Measurements from ENCODE around the gene SP4. TPM values are rescaled to one million over a fixed set of nuclear protein-coding genes. Genes with fewer than 3 reads are reported as not detected.

SP4 gene
- total and polyA plus RNA-seq, 2 donors (not counting 3 experiments of a cell fraction or from before 2014, with no cell fraction given) = 3.3 to 8.8 TPM

- Histone ChIP-seq H3K9me3 (replicated peaks; ENCODE audit: control insufficient read depth, insufficient read depth, low read length) (no peaks in the 10 kb centered on the region), H3K4me3 (replicated peaks in 1 of 3; ENCODE audit: insufficient read depth in 1 of 3, low read depth in 1 of 3, low read length in 3 of 3) (no peak overlapping the region), H4K20me1 (replicated peaks; ENCODE audit: control insufficient read depth, extremely low read depth, insufficient read depth, low read length) (no peaks in the 10 kb centered on the region), H3K4me2 (ENCODE audit: insufficient read depth, low read length) (no peak overlapping the region), H3K4me1 (ENCODE audit: control insufficient read depth, extremely low read depth, insufficient read depth, low read length) (no peaks in the 10 kb centered on the region), H3K36me3 (ENCODE audit: control insufficient read depth in 2 of 2, extremely low read depth in 1 of 2, insufficient read depth in 2 of 2, low read length in 2 of 2) (no peaks in the 10 kb centered on the region), H3K9ac (replicated peaks; ENCODE audit: extremely low read depth, insufficient read depth, low read length) (no peak overlapping the region), H3K9me1 (replicated peaks; ENCODE audit: control insufficient read depth, extremely low read depth, insufficient read depth, low read length) (no peaks in the 10 kb centered on the region), H2AFZ (ENCODE audit: low read depth, low read length) (no peak overlapping the region), H3K27ac (ENCODE audit: insufficient read depth, low read depth, low read length) (no peak overlapping the region), H3K27me3 (ENCODE audit: control insufficient read depth in 2 of 2, insufficient read depth in 2 of 2, low read length in 2 of 2) (no peaks in the 10 kb centered on the region), H3K79me2 (ENCODE audit: control insufficient read depth, insufficient read depth, low read length) (no peaks in the 10 kb centered on the region)
- ChIA-PET CTCF (interaction anchor here (1.3 to 1.9 kb wide), 5 partner anchors 212 to 579 kb away, joined by 3 to 11 read pairs (median 5); no protein-coding TSS in a partner anchor), POLR2A (no interaction called here)
- no peak for FAIRE-seq
- no peak for DNase-seq (ENCODE audit: low read depth, low spot score)
- intact Hi-C loops (cut with micrococcal nuclease) (no loop called here), dilution Hi-C loops (cut with MboI; ENCODE audit: extremely low pct_ligation_motif_present, low sequenced_read_pairs) (no loop called here)
- TF ChIP-seq POLR2A (IDR thresholded peaks at IDR 0.05; ENCODE audit: low read depth, low read length) (no peak), EZH2 (IDR thresholded peaks at IDR 0.05; ENCODE audit: borderline replicate concordance, low read depth, low read length, severe bottlenecking) (no peak), MYC (IDR thresholded peaks at IDR 0.05; ENCODE audit: low read depth, low read length) (no peak), CTCF (IDR thresholded peaks at IDR 0.05; ENCODE audit: extremely low read depth in 1 of 2, insufficient read depth in 1 of 2, low read depth in 1 of 2, low read length in 2 of 2) (no peak), JUN (IDR thresholded peaks at IDR 0.05; ENCODE audit: borderline replicate concordance, insufficient read depth, insufficient read length, low read depth) (no peak)
- no TSS peak for BruUV-seq (replicated peaks)
Measured at GRCh38 chr7:21504021-21504420, 76.1 kb downstream of the SP4 start.
